Fibroblast of lung (primary cell): ENCODE results near the gene LCNL1.

ENCODE experiments used
- EZH2 ChIP-seq: IDR thresholded peaks from 2 replicates; pipeline ENCODE4 v1.5.1; 2012; ENCODE audit warnings: low read length, control low read depth, mild to moderate bottlenecking; ENCODE audit errors: missing control alignments
- TF ChIP-seq, protein P1 (sequence below), 2 donors: IDR thresholded peaks in 1 of 2; conservative IDR thresholded peaks in 1 of 2; 1 replicate in 1 of 2; 2 replicates in 1 of 2; pipeline ENCODE4 v1.5.1; 2011 to 2012; ENCODE audit warnings: low read length in 2 of 2, control low read depth in 1 of 2, inconsistent platforms in 1 of 2, low read depth in 1 of 2, mild to moderate bottlenecking in 1 of 2

DNA sequence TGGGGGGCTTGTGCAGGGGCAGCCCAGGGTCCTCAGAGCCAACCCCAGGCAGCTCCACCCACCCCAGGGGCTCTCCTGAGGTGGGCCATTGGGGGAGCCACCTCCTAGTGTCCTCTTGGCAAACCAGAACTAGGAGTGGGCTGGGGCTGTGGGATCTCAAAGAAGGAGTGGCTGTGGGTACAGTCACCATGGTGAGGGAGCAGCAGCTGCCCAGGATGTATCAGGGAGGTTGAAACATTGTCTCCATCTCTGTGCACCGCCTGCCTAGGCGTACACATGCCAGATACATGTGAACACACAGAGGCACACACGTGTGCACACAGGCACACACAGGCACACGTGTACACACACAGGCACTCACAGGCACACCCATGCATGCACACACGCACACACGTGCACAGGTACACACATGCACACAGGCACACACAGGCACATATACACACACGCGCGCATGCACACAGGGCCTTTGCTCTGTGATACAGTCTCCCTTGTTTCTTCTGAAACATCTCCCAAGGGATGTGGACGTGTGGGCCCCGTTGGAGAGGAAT lies 20.0 kb upstream of the LCNL1 start:
- TF ChIP-seq, protein P1, sequence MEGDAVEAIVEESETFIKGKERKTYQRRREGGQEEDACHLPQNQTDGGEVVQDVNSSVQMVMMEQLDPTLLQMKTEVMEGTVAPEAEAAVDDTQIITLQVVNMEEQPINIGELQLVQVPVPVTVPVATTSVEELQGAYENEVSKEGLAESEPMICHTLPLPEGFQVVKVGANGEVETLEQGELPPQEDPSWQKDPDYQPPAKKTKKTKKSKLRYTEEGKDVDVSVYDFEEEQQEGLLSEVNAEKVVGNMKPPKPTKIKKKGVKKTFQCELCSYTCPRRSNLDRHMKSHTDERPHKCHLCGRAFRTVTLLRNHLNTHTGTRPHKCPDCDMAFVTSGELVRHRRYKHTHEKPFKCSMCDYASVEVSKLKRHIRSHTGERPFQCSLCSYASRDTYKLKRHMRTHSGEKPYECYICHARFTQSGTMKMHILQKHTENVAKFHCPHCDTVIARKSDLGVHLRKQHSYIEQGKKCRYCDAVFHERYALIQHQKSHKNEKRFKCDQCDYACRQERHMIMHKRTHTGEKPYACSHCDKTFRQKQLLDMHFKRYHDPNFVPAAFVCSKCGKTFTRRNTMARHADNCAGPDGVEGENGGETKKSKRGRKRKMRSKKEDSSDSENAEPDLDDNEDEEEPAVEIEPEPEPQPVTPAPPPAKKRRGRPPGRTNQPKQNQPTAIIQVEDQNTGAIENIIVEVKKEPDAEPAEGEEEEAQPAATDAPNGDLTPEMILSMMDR (conservative IDR thresholded peaks at IDR 0.05 in 1 of 2, IDR thresholded peaks at IDR 0.05 in 1 of 2; ENCODE audit: low read depth in 1 of 2, low read length in 2 of 2) = no peak
- no peak for TF ChIP-seq EZH2
